Measurements from ENCODE around the gene RSPO3.

- TF ChIP-seq, protein P1, sequence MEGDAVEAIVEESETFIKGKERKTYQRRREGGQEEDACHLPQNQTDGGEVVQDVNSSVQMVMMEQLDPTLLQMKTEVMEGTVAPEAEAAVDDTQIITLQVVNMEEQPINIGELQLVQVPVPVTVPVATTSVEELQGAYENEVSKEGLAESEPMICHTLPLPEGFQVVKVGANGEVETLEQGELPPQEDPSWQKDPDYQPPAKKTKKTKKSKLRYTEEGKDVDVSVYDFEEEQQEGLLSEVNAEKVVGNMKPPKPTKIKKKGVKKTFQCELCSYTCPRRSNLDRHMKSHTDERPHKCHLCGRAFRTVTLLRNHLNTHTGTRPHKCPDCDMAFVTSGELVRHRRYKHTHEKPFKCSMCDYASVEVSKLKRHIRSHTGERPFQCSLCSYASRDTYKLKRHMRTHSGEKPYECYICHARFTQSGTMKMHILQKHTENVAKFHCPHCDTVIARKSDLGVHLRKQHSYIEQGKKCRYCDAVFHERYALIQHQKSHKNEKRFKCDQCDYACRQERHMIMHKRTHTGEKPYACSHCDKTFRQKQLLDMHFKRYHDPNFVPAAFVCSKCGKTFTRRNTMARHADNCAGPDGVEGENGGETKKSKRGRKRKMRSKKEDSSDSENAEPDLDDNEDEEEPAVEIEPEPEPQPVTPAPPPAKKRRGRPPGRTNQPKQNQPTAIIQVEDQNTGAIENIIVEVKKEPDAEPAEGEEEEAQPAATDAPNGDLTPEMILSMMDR (IDR thresholded peaks at IDR 0.05; ENCODE audit: low read length): no peak
- no peak for TF ChIP-seq EZH2 (IDR thresholded peaks at IDR 0.05; ENCODE audit: borderline replicate concordance, low read length)
These were observed 45.2 kb upstream of the RSPO3 start for GRCh38 chr6:127073222-127073621.
